Trophoblast cell (in vitro differentiated cells and primary cell): ENCODE measurements around the gene OR10AD1.

Experiments used
- DNase-seq, 2 donors: peaks; one replicate each; pipeline ENCODE4 v3.0.0-alpha.2; 2016
- H2AFZ ChIP-seq: 2 replicates; pipeline ENCODE4 v1.6.1; 2013; ENCODE audit warnings: low read length, moderate library complexity, mild to moderate bottlenecking; ENCODE audit not compliant: insufficient read depth, poor library complexity
- H2AK5ac ChIP-seq: 2 replicates; pipeline ENCODE4 v1.6.1; 2013; ENCODE audit warnings: mild to moderate bottlenecking, low read length
- H2BK120ac ChIP-seq: 2 replicates; pipeline ENCODE4 v1.6.1; 2013; ENCODE audit warnings: low read length, mild to moderate bottlenecking, moderate library complexity; ENCODE audit not compliant: insufficient read depth, poor library complexity
- H2BK12ac ChIP-seq: 2 replicates; pipeline ENCODE4 v1.6.1; 2013; ENCODE audit warnings: mild to moderate bottlenecking, low read length, moderate library complexity
- H2BK5ac ChIP-seq: 2 replicates; pipeline ENCODE4 v1.6.1; 2013; ENCODE audit warnings: low read length, low read depth, moderate library complexity, mild to moderate bottlenecking; ENCODE audit not compliant: poor library complexity
- H3K14ac ChIP-seq: 2 replicates; pipeline ENCODE4 v1.6.1; 2013; ENCODE audit warnings: mild to moderate bottlenecking, low read length
- H3K18ac ChIP-seq: 2 replicates; pipeline ENCODE4 v1.6.1; 2013; ENCODE audit warnings: mild to moderate bottlenecking, low read length
- H3K23ac ChIP-seq: 2 replicates; pipeline ENCODE4 v1.6.1; 2013; ENCODE audit warnings: low read length
- H3K27ac ChIP-seq: 2 replicates; pipeline ENCODE4 v1.5.1; 2013; ENCODE audit warnings: low read depth, mild to moderate bottlenecking, inconsistent platforms, low read length, moderate library complexity
- H3K27me3 ChIP-seq: 2 replicates; pipeline ENCODE4 v1.6.1; 2013; ENCODE audit warnings: inconsistent platforms, mild to moderate bottlenecking, low read length, moderate library complexity; ENCODE audit not compliant: insufficient read depth
- H3K36me3 ChIP-seq, 2 experiments: 1 replicate in 1 of 2; 2 replicates in 1 of 2; pipeline ENCODE4 v1.6.1; 2013; ENCODE audit warnings: low read length in 2 of 2, mild to moderate bottlenecking in 2 of 2, moderate library complexity in 1 of 2; ENCODE audit not compliant: insufficient read depth in 2 of 2, control insufficient read depth in 1 of 2
- H3K4ac ChIP-seq: 2 replicates; pipeline ENCODE4 v1.6.1; 2013; ENCODE audit warnings: low read depth, mild to moderate bottlenecking, low read length, moderate library complexity
- H3K4me1 ChIP-seq, 2 experiments: 1 replicate in 1 of 2; 2 replicates in 1 of 2; pipeline ENCODE4 v1.6.1; 2013; ENCODE audit warnings: low read length in 2 of 2, mild to moderate bottlenecking in 2 of 2, moderate library complexity in 1 of 2; ENCODE audit not compliant: insufficient read depth in 2 of 2, control insufficient read depth in 1 of 2
- H3K4me2 ChIP-seq: 2 replicates; pipeline ENCODE4 v1.6.1; 2013; ENCODE audit warnings: inconsistent platforms, mild to moderate bottlenecking, low read length, moderate library complexity
- H3K4me3 ChIP-seq: 2 replicates; pipeline ENCODE4 v1.5.1; 2013; ENCODE audit warnings: mild to moderate bottlenecking, low read depth, low read length, inconsistent platforms
- H3K79me1 ChIP-seq: one replicate; pipeline ENCODE4 v1.6.1; 2013; ENCODE audit warnings: low read length
- H3K79me2 ChIP-seq: 2 replicates; pipeline ENCODE4 v1.6.1; 2013; ENCODE audit warnings: low read length, mild to moderate bottlenecking; ENCODE audit not compliant: control insufficient read depth, insufficient read depth, poor library complexity
- H3K9ac ChIP-seq: 2 replicates; pipeline ENCODE4 v1.6.1; 2013; ENCODE audit warnings: mild to moderate bottlenecking, low read length
- H3K9me3 ChIP-seq: 2 replicates; pipeline ENCODE4 v1.6.1; 2013; ENCODE audit warnings: low read depth, mild to moderate bottlenecking, control low read depth, inconsistent platforms, low read length; ENCODE audit not compliant: insufficient read depth
- H4K12ac ChIP-seq: 2 replicates; pipeline ENCODE4 v1.6.1; 2013; ENCODE audit warnings: low read depth, mild to moderate bottlenecking, low read length, moderate library complexity
- H4K8ac ChIP-seq: 2 replicates; pipeline ENCODE4 v1.6.1; 2013; ENCODE audit warnings: low read depth, mild to moderate bottlenecking, low read length, moderate library complexity
- H4K91ac ChIP-seq: one replicate; pipeline ENCODE4 v1.6.1; 2013; ENCODE audit warnings: low read depth, mild to moderate bottlenecking, low read length, moderate library complexity
- WGBS: extraction: QIAGEN DNeasy Blood & Tissue Kit; methylation state at CpG from one replicate; pipeline ENCODE4 v1.1.7; 2013; ENCODE audit warnings: missing lambda C conversion rate; ENCODE audit not compliant: insufficient read length, insufficient coverage; ENCODE audit errors: extremely low coverage; 5-methylcytosine and 5-hydroxymethylcytosine counted together

OR10AD1 gene

GRCh38 chr12:48160807-48161206 lies 42.3 kb downstream of the OR10AD1 start:
- Histone ChIP-seq H3K18ac (no peak overlapping the region), H2AFZ (no peak overlapping the region), H3K9me3 (no peaks in the 10 kb centered on the region), H4K91ac (no peak overlapping the region), H4K12ac (no peak overlapping the region), H3K27me3 (no peaks in the 10 kb centered on the region), H3K4me3 (no peak overlapping the region), H3K79me1 (peaks cover 5% of the 10 kb centered on the region), H3K14ac (no peak overlapping the region), H2BK12ac (no peak overlapping the region), H2AK5ac (no peak overlapping the region), H3K4me2 (no peak overlapping the region), H3K27ac (no peak overlapping the region), H2BK5ac (no peak overlapping the region), H3K36me3 (no peaks in the 10 kb centered on the region), H3K79me2 (no peaks in the 10 kb centered on the region), H3K9ac (no peak overlapping the region), H3K23ac (peak overlapping the region; percentile 69), H4K8ac (no peak overlapping the region), H2BK120ac (no peak overlapping the region), H3K4ac (no peak overlapping the region), H3K4me1 (peaks cover 0 to 6% of the 10 kb centered on the region in 2 experiments)
- DNase-seq, result no peak
- no CpG with 5 or more reads among the region's 2 CpGs for WGBS

GRCh38 chr12:48160046-48160445 lies 43.0 kb downstream of the OR10AD1 start:
- no peak overlapping the region for H2BK12ac ChIP-seq
- H2BK120ac ChIP-seq, result no peak overlapping the region
- no peak overlapping the region for H3K14ac ChIP-seq
- no peak overlapping the region for H4K91ac ChIP-seq
- peaks cover 0 to 6% of the 10 kb centered on the region in 2 experiments for H3K4me1 ChIP-seq
- no peak overlapping the region for H4K8ac ChIP-seq
- H3K79me2 ChIP-seq, result no peaks in the 10 kb centered on the region
- H3K4me3 ChIP-seq, result no peak overlapping the region
- H3K9ac ChIP-seq, result no peak overlapping the region
- H2AFZ ChIP-seq, result no peak overlapping the region
- no peak overlapping the region for H3K27ac ChIP-seq
- H3K18ac ChIP-seq, result no peak overlapping the region
- no peak overlapping the region for H3K23ac ChIP-seq
- H4K12ac ChIP-seq, result no peak overlapping the region
- H2AK5ac ChIP-seq, result no peak overlapping the region
- peaks cover 5% of the 10 kb centered on the region for H3K79me1 ChIP-seq
- DNase-seq, result no peak
- H3K4ac ChIP-seq, result no peak overlapping the region
- H3K9me3 ChIP-seq, result no peaks in the 10 kb centered on the region
- no peaks in the 10 kb centered on the region for H3K27me3 ChIP-seq
- H3K4me2 ChIP-seq, result no peak overlapping the region
- H2BK5ac ChIP-seq, result no peak overlapping the region
- no CpG with 5 or more reads among the region's 5 CpGs for WGBS
- H3K36me3 ChIP-seq, result no peaks in the 10 kb centered on the region

GRCh38 chr12:48157889-48158370 lies 45.2 kb downstream of the OR10AD1 start:
- Histone ChIP-seq H3K9me3 (no peaks in the 10 kb centered on the region), H3K23ac (no peak overlapping the region), H3K9ac (no peak overlapping the region), H2AK5ac (no peak overlapping the region), H4K8ac (peak overlapping the region; percentile 92), H3K79me2 (no peaks in the 10 kb centered on the region), H4K12ac (peak overlapping the region; percentile 74), H3K27me3 (no peaks in the 10 kb centered on the region), H3K4me2 (peak overlapping the region; percentile 76), H3K4me3 (no peak overlapping the region), H2BK120ac (no peak overlapping the region), H3K14ac (no peak overlapping the region), H2AFZ (peak overlapping the region; percentile 89), H2BK12ac (no peak overlapping the region), H3K18ac (no peak overlapping the region), H3K36me3 (no peaks in the 10 kb centered on the region), H3K79me1 (peaks cover 5% of the 10 kb centered on the region), H3K4ac (no peak overlapping the region), H3K27ac (peak overlapping the region; percentile 20), H2BK5ac (no peak overlapping the region), H4K91ac (no peak overlapping the region), H3K4me1 (peaks cover 0 to 6% of the 10 kb centered on the region in 2 experiments)
- no peak for DNase-seq
- WGBS, result no CpG with 5 or more reads among the region's 3 CpGs

GRCh38 chr12:48157018-48157888 lies 45.8 kb downstream of the OR10AD1 start, which contains the start of gene ASB8:
ASB8 (minus strand) TSS chr12:48157515; CDS start chr12:48153496, 4,019 bp downstream.
- peak within 1 kb of the TSS; percentile 92 for H4K8ac ChIP-seq
- no peak within 1 kb of the TSS for H2BK120ac ChIP-seq
- H3K14ac ChIP-seq, result peak within 1 kb of the TSS; percentile 62
- no peak within 1 kb of the TSS for H3K4ac ChIP-seq
- peak within 1 kb of the TSS; percentile 20 for H3K27ac ChIP-seq
- H3K4me2 ChIP-seq, result peak within 1 kb of the TSS; percentile 76
- peak; percentile 100 for DNase-seq
- H3K18ac ChIP-seq, result no peak within 1 kb of the TSS
- H3K79me1 ChIP-seq, result peaks cover 5% of the 10 kb centered on the region
- H3K4me1 ChIP-seq, result peaks cover 0 to 6% of the 10 kb centered on the region in 2 experiments
- no peaks in the 10 kb centered on the region for H3K79me2 ChIP-seq
- no peak within 1 kb of the TSS for H3K23ac ChIP-seq
- H2BK5ac ChIP-seq, result no peak within 1 kb of the TSS
- H2AK5ac ChIP-seq, result no peak within 1 kb of the TSS
- H4K91ac ChIP-seq, result peak within 1 kb of the TSS; percentile 50
- peak within 1 kb of the TSS; percentile 74 for H4K12ac ChIP-seq
- H3K27me3 ChIP-seq, result no peaks in the 10 kb centered on the region
- no peaks in the 10 kb centered on the region for H3K9me3 ChIP-seq
- H3K9ac ChIP-seq, result peak within 1 kb of the TSS; percentile 72
- no CpG with 5 or more reads among the region's 56 CpGs for WGBS
- H2AFZ ChIP-seq, result peak within 1 kb of the TSS; percentile 89
- H3K4me3 ChIP-seq, result peak within 1 kb of the TSS; percentile 98
- no peaks in the 10 kb centered on the region for H3K36me3 ChIP-seq
- H2BK12ac ChIP-seq, result no peak within 1 kb of the TSS
